ENCODE measurements around the gene ENG.
"Not testable (repeated sequence)": the region's sequence is repeated elsewhere in the genome, so short reads cannot be mapped to it uniquely, and the experiment has no call there.

DNA sequence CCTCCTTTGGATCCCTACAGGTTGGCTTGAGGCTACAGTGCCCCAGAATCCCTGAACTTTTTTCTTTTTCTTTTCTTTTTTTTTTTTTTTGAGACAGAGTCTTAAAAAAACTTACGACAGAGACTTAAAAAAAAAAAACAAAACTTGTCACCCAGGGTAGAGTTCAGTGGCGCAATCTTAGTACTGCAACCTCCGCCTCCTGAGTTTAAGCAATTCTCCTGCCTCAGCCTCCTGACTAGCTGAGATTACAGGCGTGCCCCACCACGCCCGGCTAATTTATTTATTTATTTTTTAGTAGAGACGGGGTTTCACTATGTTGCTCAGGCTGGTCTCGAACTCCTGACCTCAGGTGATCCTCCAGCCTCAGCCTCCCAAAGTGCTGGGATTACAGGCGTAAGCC, 73.5 kb downstream of the ENG start:
- TF ChIP-seq ZFP30 (CRISPR knock-in tag; IDR thresholded peaks at IDR 0.05); ESRRG (CRISPR knock-in tag; IDR thresholded peaks at IDR 0.05); ZFP3 (CRISPR knock-in tag; IDR thresholded peaks at IDR 0.05); GLIS3 (CRISPR knock-in tag; IDR thresholded peaks at IDR 0.05); ARNTL (CRISPR knock-in tag; IDR thresholded peaks at IDR 0.05; ENCODE audit: borderline replicate concordance, low read depth); RARB (CRISPR knock-in tag; IDR thresholded peaks at IDR 0.05); ISL1 (CRISPR knock-in tag; IDR thresholded peaks at IDR 0.05); TCF4 (CRISPR knock-in tag; IDR thresholded peaks at IDR 0.05; ENCODE audit: borderline replicate concordance); CREB5 (CRISPR knock-in tag; IDR thresholded peaks at IDR 0.05; ENCODE audit: low read depth): not testable (repeated sequence)
- TF ChIP-seq, protein P1, sequence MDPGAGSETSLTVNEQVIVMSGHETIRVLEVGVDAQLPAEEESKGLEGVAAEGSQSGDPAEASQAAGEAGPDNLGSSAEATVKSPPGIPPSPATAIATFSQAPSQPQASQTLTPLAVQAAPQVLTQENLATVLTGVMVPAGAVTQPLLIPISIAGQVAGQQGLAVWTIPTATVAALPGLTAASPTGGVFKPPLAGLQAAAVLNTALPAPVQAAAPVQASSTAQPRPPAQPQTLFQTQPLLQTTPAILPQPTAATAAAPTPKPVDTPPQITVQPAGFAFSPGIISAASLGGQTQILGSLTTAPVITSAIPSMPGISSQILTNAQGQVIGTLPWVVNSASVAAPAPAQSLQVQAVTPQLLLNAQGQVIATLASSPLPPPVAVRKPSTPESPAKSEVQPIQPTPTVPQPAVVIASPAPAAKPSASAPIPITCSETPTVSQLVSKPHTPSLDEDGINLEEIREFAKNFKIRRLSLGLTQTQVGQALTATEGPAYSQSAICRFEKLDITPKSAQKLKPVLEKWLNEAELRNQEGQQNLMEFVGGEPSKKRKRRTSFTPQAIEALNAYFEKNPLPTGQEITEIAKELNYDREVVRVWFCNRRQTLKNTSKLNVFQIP (CRISPR knock-in tag; IDR thresholded peaks at IDR 0.05; ENCODE audit: borderline replicate concordance, low read depth) = not testable (repeated sequence)
- TF ChIP-seq, protein P2, sequence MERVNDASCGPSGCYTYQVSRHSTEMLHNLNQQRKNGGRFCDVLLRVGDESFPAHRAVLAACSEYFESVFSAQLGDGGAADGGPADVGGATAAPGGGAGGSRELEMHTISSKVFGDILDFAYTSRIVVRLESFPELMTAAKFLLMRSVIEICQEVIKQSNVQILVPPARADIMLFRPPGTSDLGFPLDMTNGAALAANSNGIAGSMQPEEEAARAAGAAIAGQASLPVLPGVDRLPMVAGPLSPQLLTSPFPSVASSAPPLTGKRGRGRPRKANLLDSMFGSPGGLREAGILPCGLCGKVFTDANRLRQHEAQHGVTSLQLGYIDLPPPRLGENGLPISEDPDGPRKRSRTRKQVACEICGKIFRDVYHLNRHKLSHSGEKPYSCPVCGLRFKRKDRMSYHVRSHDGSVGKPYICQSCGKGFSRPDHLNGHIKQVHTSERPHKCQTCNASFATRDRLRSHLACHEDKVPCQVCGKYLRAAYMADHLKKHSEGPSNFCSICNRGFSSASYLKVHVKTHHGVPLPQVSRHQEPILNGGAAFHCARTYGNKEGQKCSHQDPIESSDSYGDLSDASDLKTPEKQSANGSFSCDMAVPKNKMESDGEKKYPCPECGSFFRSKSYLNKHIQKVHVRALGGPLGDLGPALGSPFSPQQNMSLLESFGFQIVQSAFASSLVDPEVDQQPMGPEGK (CRISPR knock-in tag; IDR thresholded peaks at IDR 0.05; ENCODE audit: borderline replicate concordance) = not testable (repeated sequence)

Measured in SK-N-SH treated with all-trans-retinoic acid at 6 μM for 48 hours (cell line).